Hepatocyte (in vitro differentiated cells): ENCODE data around the gene SUGP2.

Experiments
- CTCF ChIP-seq: fragments of 200-600 bp; sonication (generic); IDR thresholded peaks from 2 replicates; pipeline ENCODE4 v1.5.1; 2016; ENCODE audit warnings: antibody characterized with exemption, mild to moderate bottlenecking; ENCODE audit not compliant: poor library complexity
- EZH2 ChIP-seq: fragments of 200-600 bp; sonication (generic); IDR thresholded peaks from 2 replicates; pipeline ENCODE4 v1.6.1; 2016; ENCODE audit warnings: antibody characterized with exemption, mild to moderate bottlenecking, borderline replicate concordance
- EZH2phosphoT487 ChIP-seq: fragments of 200-600 bp; sonication (generic); IDR thresholded peaks from one replicate; pipeline ENCODE4 v1.6.1; 2018; ENCODE audit warnings: antibody characterized with exemption, mild to moderate bottlenecking, low read depth, moderate library complexity; ENCODE audit not compliant: unreplicated experiment, severe bottlenecking

- TF ChIP-seq EZH2phosphoT487 = no peak
- TF ChIP-seq CTCF = no peak
- no peak for TF ChIP-seq EZH2
Observed at GRCh38 chr19:19027228-19027627, 6.1 kb downstream of the SUGP2 start.
